ENCODE data around the gene MRPS7. TPM values are rescaled to one million over a fixed set of nuclear protein-coding genes. Genes with fewer than 3 reads are reported as not detected.

The MRPS7 gene
- polyA plus RNA-seq (50.6 and 63.3 TPM in 2 replicates), polyA minus RNA-seq (34.3 and 34.6 TPM in 2 replicates)

DNA sequence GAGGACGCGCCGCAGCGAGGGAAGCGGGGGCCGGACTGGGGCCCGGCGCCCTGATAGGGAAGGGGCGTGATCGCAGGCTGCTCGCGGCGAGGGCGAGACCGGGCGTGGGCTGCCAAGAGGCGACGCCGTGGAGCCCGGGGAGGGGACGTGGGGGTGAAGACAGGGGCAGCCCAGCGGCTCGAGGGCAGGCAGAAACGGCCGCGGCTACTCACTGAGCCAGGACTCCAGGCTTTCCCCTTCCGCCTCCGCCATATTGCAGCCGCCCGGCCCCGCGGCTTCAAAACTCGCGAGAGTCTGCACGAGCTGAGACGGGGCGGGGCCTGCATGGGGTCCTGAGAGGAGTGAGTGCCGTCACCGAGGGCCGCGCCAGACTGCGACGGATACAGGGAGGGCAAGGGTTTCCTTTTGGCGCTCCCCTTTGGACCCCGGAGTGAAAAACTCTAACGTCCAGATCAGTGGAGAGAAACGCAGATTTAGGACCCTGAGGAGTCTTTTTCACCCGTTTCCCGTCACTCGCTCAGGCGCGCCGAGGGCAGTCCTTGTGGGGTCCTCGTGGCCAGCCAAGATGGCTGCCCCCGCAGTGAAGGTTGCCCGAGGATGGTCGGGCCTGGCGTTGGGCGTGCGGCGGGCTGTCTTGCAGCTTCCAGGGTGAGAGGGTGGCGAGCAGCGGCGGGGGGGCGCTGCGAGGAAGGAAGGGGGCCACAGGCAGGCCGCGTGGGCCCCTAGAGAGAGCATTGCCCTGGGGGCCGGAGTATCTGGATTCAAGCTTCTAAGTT is at the start of gene MRPS7, which contains the start of gene GGA3:
MRPS7 (plus strand) TSS at position 544 of the 776 bp plus-strand sequence; CDS start at position 566, 22 bp downstream.
GGA3 (minus strand) TSS at position 271 of the 776 bp plus-strand sequence; CDS start at position 252, 19 bp downstream.
- H4K20me1 ChIP-seq (ENCODE audit: insufficient read depth), result no peaks in the 10 kb centered on the region
- TF ChIP-seq POLR2AphosphoS5 (IDR thresholded peaks at IDR 0.05) (peak; percentile 75), SMC3 (conservative IDR thresholded peaks at IDR 0.05; ENCODE audit: poor library complexity) (peak; percentile 39), EP300 (conservative IDR thresholded peaks at IDR 0.05; ENCODE audit: poor library complexity, severe bottlenecking) (peak; percentile 71), RAD21 (conservative IDR thresholded peaks at IDR 0.05) (no peak), TAF1 (IDR thresholded peaks at IDR 0.05; ENCODE audit: low read depth) (peak; percentile 79), MXI1 (conservative IDR thresholded peaks at IDR 0.05; ENCODE audit: poor library complexity, severe bottlenecking) (peak; percentile 92), EZH2 (IDR thresholded peaks at IDR 0.05; ENCODE audit: borderline replicate concordance, insufficient read depth, low read length, poor library complexity, severe bottlenecking) (no peak), REST (IDR thresholded peaks at IDR 0.05; ENCODE audit: borderline replicate concordance) (peak; percentile 88)
- TF ChIP-seq, protein P1, sequence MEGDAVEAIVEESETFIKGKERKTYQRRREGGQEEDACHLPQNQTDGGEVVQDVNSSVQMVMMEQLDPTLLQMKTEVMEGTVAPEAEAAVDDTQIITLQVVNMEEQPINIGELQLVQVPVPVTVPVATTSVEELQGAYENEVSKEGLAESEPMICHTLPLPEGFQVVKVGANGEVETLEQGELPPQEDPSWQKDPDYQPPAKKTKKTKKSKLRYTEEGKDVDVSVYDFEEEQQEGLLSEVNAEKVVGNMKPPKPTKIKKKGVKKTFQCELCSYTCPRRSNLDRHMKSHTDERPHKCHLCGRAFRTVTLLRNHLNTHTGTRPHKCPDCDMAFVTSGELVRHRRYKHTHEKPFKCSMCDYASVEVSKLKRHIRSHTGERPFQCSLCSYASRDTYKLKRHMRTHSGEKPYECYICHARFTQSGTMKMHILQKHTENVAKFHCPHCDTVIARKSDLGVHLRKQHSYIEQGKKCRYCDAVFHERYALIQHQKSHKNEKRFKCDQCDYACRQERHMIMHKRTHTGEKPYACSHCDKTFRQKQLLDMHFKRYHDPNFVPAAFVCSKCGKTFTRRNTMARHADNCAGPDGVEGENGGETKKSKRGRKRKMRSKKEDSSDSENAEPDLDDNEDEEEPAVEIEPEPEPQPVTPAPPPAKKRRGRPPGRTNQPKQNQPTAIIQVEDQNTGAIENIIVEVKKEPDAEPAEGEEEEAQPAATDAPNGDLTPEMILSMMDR (IDR thresholded peaks at IDR 0.05; ENCODE audit: poor library complexity, severe bottlenecking), result no peak
- H2AFZ ChIP-seq (ENCODE audit: low read depth, low read length), result peak within 1 kb of the TSS; percentile 93
- peak within 1 kb of the TSS; percentile 100 for H3K4me3 ChIP-seq (ENCODE audit: low read length)
- H3K27me3 ChIP-seq (ENCODE audit: insufficient read depth, low read depth, low read length), result no peaks in the 10 kb centered on the region
- no peaks in the 10 kb centered on the region for H3K9me2 ChIP-seq (ENCODE audit: insufficient read depth, low read length)
- no peaks in the 10 kb centered on the region for H3F3A ChIP-seq (ENCODE audit: insufficient read depth, low read length, poor library complexity, severe bottlenecking)
- no peaks in the 10 kb centered on the region for H3K36me3 ChIP-seq (ENCODE audit: insufficient read depth, low read length)
- peak within 1 kb of the TSS; percentile 79 for H3K4me2 ChIP-seq (ENCODE audit: low read length)
- H3K9me3 ChIP-seq (ENCODE audit: low read length), result no peaks in the 10 kb centered on the region
- peak within 1 kb of the TSS; percentile 94 for H3K9ac ChIP-seq (ENCODE audit: low read length)
- peak within 1 kb of the TSS; percentile 97 for H3K27ac ChIP-seq (ENCODE audit: low read length)
- peaks cover 31% of the 10 kb centered on the region for H3K79me2 ChIP-seq (replicated peaks; ENCODE audit: insufficient read depth, low read length)

GRCh38 chr17:75218131-75218530 is 43.5 kb upstream of the MRPS7 start:
- Histone ChIP-seq H3K4me3 (ENCODE audit: low read length) (no peak overlapping the region), H3K27ac (ENCODE audit: low read length) (no peak overlapping the region), H3K36me3 (ENCODE audit: insufficient read depth, low read length) (no peaks in the 10 kb centered on the region), H3K9me3 (ENCODE audit: low read length) (no peaks in the 10 kb centered on the region), H3K4me2 (ENCODE audit: low read length) (no peak overlapping the region), H3K27me3 (ENCODE audit: insufficient read depth, low read depth, low read length) (no peaks in the 10 kb centered on the region), H2AFZ (ENCODE audit: low read depth, low read length) (no peak overlapping the region), H3K9me2 (ENCODE audit: insufficient read depth, low read length) (no peaks in the 10 kb centered on the region), H3K9ac (ENCODE audit: low read length) (no peak overlapping the region), H4K20me1 (ENCODE audit: insufficient read depth) (no peaks in the 10 kb centered on the region), H3K79me2 (replicated peaks; ENCODE audit: insufficient read depth, low read length) (no peaks in the 10 kb centered on the region), H3F3A (ENCODE audit: insufficient read depth, low read length, poor library complexity, severe bottlenecking) (no peaks in the 10 kb centered on the region)
- TF ChIP-seq MXI1 (conservative IDR thresholded peaks at IDR 0.05; ENCODE audit: poor library complexity, severe bottlenecking) (no peak), RAD21 (conservative IDR thresholded peaks at IDR 0.05) (no peak), EZH2 (IDR thresholded peaks at IDR 0.05; ENCODE audit: borderline replicate concordance, insufficient read depth, low read length, poor library complexity, severe bottlenecking) (no peak), POLR2AphosphoS5 (IDR thresholded peaks at IDR 0.05) (no peak), EP300 (conservative IDR thresholded peaks at IDR 0.05; ENCODE audit: poor library complexity, severe bottlenecking) (no peak), REST (IDR thresholded peaks at IDR 0.05; ENCODE audit: borderline replicate concordance) (no peak), TAF1 (IDR thresholded peaks at IDR 0.05; ENCODE audit: low read depth) (no peak), SMC3 (conservative IDR thresholded peaks at IDR 0.05; ENCODE audit: poor library complexity) (no peak)
- TF ChIP-seq, protein P1 (IDR thresholded peaks at IDR 0.05; ENCODE audit: poor library complexity, severe bottlenecking), result no peak
